ENCODE measurements around the gene NRXN3. TPM values are rescaled to one million over a fixed set of nuclear protein-coding genes. Genes with fewer than 3 reads are reported as not detected.

Gene NRXN3
- total and polyA plus RNA-seq, 4 donors: 1.4 to 8.3 (median 4.4) TPM

DNA sequence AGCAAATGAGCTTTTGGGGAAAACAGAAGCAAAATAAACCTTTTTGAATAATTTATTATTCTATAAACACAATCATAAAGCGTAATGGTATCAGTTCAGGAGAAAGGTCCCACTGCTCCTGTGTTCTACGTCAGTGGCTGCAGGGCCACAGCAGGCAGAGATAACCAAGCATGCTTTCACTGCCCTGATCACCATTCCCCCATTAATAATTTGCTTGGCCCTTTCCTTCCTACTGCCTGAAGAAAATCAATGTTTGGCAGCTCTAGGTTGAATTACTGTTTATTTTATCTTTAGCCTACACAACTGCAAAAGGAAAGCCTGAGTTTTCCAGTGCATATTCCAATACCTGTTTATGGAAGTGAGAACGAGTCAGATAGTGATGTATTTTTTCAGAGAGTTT is 1671.3 kb downstream of the NRXN3 start:
- DNase-seq: no peak
- H3K4me3 ChIP-seq: no peak overlapping the region
- ATAC-seq (ENCODE audit: insufficient read depth, low FRiP score): no peak
- no peak overlapping the region for H3K27ac ChIP-seq (ENCODE audit: low read depth in 1 of 2, low read length in 1 of 2)
- H3K4me1 ChIP-seq (ENCODE audit: control insufficient read depth in 5 of 5, insufficient read depth in 5 of 5, low read length in 5 of 5): no peaks in the 10 kb centered on the region
- 61 to 70% methylated on average over 3 of the region's 3 CpGs for WGBS, 2 donors
- TF ChIP-seq, protein P1, sequence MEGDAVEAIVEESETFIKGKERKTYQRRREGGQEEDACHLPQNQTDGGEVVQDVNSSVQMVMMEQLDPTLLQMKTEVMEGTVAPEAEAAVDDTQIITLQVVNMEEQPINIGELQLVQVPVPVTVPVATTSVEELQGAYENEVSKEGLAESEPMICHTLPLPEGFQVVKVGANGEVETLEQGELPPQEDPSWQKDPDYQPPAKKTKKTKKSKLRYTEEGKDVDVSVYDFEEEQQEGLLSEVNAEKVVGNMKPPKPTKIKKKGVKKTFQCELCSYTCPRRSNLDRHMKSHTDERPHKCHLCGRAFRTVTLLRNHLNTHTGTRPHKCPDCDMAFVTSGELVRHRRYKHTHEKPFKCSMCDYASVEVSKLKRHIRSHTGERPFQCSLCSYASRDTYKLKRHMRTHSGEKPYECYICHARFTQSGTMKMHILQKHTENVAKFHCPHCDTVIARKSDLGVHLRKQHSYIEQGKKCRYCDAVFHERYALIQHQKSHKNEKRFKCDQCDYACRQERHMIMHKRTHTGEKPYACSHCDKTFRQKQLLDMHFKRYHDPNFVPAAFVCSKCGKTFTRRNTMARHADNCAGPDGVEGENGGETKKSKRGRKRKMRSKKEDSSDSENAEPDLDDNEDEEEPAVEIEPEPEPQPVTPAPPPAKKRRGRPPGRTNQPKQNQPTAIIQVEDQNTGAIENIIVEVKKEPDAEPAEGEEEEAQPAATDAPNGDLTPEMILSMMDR (IDR thresholded peaks at IDR 0.05; ENCODE audit: control extremely low read depth, extremely low read depth): no peak
- H3K36me3 ChIP-seq (ENCODE audit: control insufficient read depth in 4 of 4, insufficient read depth in 4 of 4, low read length in 4 of 4): no peaks in the 10 kb centered on the region
- peaks cover 0 to 1% (median 0%) of the 10 kb centered on the region in 4 donors for H3K9me3 ChIP-seq (ENCODE audit: control insufficient read depth in 4 of 4, insufficient read depth in 3 of 4, low read length in 3 of 4)
- no peaks in the 10 kb centered on the region for H3K27me3 ChIP-seq (ENCODE audit: control insufficient read depth in 3 of 3, insufficient read depth in 3 of 3, low read length in 2 of 3)
- no peak overlapping the region for H3K9ac ChIP-seq (ENCODE audit: insufficient read depth in 1 of 2, low read length in 2 of 2)

DNA sequence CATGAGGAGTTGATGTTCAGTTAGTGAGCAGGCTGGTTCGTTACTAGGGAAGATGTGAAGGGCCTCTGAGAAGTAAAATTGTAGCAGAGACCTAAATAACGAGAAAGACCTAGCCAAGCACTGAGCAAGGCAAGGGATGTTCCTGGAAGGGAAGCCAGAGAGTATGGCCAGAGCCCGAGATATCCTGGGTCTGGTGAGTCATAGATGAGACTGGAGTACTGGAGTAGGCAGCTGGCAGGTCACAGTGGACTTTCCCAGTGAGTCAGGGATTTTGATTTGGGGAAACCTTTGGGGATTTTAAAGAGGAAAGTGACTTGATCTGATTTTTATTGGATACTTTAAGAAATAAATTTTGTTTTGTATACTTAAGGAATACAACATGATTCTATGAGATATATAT is 1672.1 kb downstream of the NRXN3 start:
- Histone ChIP-seq H3K27me3 (ENCODE audit: control insufficient read depth in 3 of 3, insufficient read depth in 3 of 3, low read length in 2 of 3) (no peaks in the 10 kb centered on the region), H3K27ac (ENCODE audit: low read depth in 1 of 2, low read length in 1 of 2) (no peak overlapping the region), H3K9ac (ENCODE audit: insufficient read depth in 1 of 2, low read length in 2 of 2) (no peak overlapping the region), H3K4me3 (no peak overlapping the region), H3K9me3 (ENCODE audit: control insufficient read depth in 4 of 4, insufficient read depth in 3 of 4, low read length in 3 of 4) (peaks cover 0 to 1% (median 0%) of the 10 kb centered on the region in 4 donors), H3K4me1 (ENCODE audit: control insufficient read depth in 5 of 5, insufficient read depth in 5 of 5, low read length in 5 of 5) (no peaks in the 10 kb centered on the region), H3K36me3 (ENCODE audit: control insufficient read depth in 4 of 4, insufficient read depth in 4 of 4, low read length in 4 of 4) (no peaks in the 10 kb centered on the region)
- 63 to 84% methylated on average over 3 of the region's 3 CpGs for WGBS, 2 donors
- TF ChIP-seq, protein P1 (IDR thresholded peaks at IDR 0.05; ENCODE audit: control extremely low read depth, extremely low read depth): no peak
- DNase-seq (no peak), ATAC-seq (ENCODE audit: insufficient read depth, low FRiP score) (no peak)

DNA sequence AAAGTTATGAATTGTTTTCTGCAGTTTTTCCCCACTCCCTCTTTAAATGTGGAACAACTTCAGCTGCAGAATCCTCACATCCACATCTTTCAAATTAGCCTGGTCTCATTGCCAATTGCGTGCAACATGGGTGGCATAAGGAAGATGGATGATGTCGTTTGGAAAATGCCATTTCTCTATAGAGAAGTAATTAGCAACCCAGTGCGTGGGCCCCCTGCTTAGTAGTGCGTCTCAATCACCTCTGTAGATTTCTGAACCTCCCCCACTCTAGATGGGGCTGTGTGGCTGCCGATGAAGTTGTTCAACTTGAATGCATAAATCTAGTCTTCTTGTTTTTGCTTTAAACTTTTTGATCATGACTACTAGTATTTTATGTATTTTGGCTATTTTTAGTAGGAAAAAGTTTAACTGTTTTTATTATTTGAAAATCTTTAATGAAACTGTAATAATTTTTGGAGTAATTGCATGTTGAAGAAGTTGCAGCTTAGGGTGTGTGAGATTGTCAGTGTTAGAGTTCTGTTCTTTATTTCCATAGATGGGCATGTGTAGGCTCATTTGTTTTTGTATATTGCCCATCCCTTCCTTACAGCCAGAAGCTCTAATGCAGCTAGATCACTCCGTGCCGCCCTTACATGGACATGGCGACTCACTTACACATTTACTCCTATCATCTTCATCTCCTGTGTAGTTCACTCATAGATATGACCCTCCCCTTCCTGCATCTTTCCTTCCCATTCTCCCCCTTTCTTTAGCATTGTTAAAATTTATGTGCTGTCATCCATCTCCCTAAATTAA is 1683.0 kb downstream of the NRXN3 start:
- no peak overlapping the region for H3K27ac ChIP-seq (ENCODE audit: low read depth in 1 of 2, low read length in 1 of 2)
- DNase-seq (no peak), ATAC-seq (ENCODE audit: insufficient read depth, low FRiP score) (no peak)
- H3K9me3 ChIP-seq (ENCODE audit: control insufficient read depth in 4 of 4, insufficient read depth in 3 of 4, low read length in 3 of 4): no peaks in the 10 kb centered on the region
- no peak overlapping the region for H3K9ac ChIP-seq (ENCODE audit: insufficient read depth in 1 of 2, low read length in 2 of 2)
- TF ChIP-seq, protein P1 (IDR thresholded peaks at IDR 0.05; ENCODE audit: control extremely low read depth, extremely low read depth): no peak
- 68 to 72% methylated on average over 8 of the region's 8 CpGs for whole genome bisulfite sequencing, 2 donors
- H3K36me3 ChIP-seq (ENCODE audit: control insufficient read depth in 4 of 4, insufficient read depth in 4 of 4, low read length in 4 of 4): no peaks in the 10 kb centered on the region
- H3K4me3 ChIP-seq: no peak overlapping the region
- H3K27me3 ChIP-seq (ENCODE audit: control insufficient read depth in 3 of 3, insufficient read depth in 3 of 3, low read length in 2 of 3): no peaks in the 10 kb centered on the region
- H3K4me1 ChIP-seq (ENCODE audit: control insufficient read depth in 5 of 5, insufficient read depth in 5 of 5, low read length in 5 of 5): peaks cover 0 to 2% (median 0%) of the 10 kb centered on the region in 5 donors

Measured in lung (tissue), 12 donors.